CD4-positive, alpha-beta memory T cell (primary cell): ENCODE results near the gene PALM3. TPM values are rescaled to one million over a fixed set of nuclear protein-coding genes. Genes with fewer than 3 reads are reported as not detected.

Experiments
- CTCF ChIA-PET: fragments of 350-600 bp; sonication (Branson Sonifier 250); formaldehyde crosslinking; loops from one replicate; lab custom pipeline; 2021; ENCODE audit warnings: inconsistent platforms; ENCODE audit not compliant: partially characterized antibody; lab: Charles Lee
- POLR2A ChIA-PET: fragments of 350-600 bp; sonication (Branson Sonifier 250); formaldehyde crosslinking; loops from one replicate; lab custom pipeline; 2021; ENCODE audit not compliant: partially characterized antibody; lab: Charles Lee
- DNase-seq, 5 donors: peaks; one replicate each; pipeline versions ENCODE4 v3.0.0 to v3.0.0-alpha.2; 2020 to 2022; ENCODE audit warnings: mixed read lengths in 1 of 5
- H3K27ac ChIP-seq: one replicate; pipeline ENCODE4 v1.7.0; 2013; ENCODE audit warnings: low read depth, low read length
- H3K27me3 ChIP-seq: 2 replicates; pipeline ENCODE4 v1.7.0; 2013; ENCODE audit warnings: mild to moderate bottlenecking, low read length, moderate library complexity; ENCODE audit not compliant: insufficient read depth
- H3K36me3 ChIP-seq: 2 replicates; pipeline ENCODE4 v1.7.0; 2013; ENCODE audit warnings: mild to moderate bottlenecking, low read length, moderate library complexity; ENCODE audit not compliant: insufficient read depth
- H3K4me1 ChIP-seq: 2 replicates; pipeline ENCODE4 v1.7.0; 2013; ENCODE audit warnings: mild to moderate bottlenecking, low read length, moderate library complexity; ENCODE audit not compliant: insufficient read depth
- H3K4me3 ChIP-seq, 2 donors: one replicate each; pipeline ENCODE4 v1.7.0; 2013; ENCODE audit warnings: low read length in 2 of 2, mild to moderate bottlenecking in 1 of 2
- H3K9me3 ChIP-seq, 2 donors: one replicate each; pipeline ENCODE4 v1.7.0; 2013; ENCODE audit warnings: low read length in 2 of 2, control low read depth in 1 of 2; ENCODE audit not compliant: control insufficient read depth in 1 of 2
- H3K27ac Mint-ChIP-seq, 7 donors: one replicate each; pipeline ENCODE4 v1.8.0; 2020 to 2021; ENCODE audit warnings: mixed read lengths in 7 of 7, mild to moderate bottlenecking in 6 of 7, inconsistent platforms in 3 of 7, moderate library complexity in 3 of 7
- H3K27me3 Mint-ChIP-seq, 2 donors: one replicate each; pipeline ENCODE4 v1.8.0; 2020 to 2021; ENCODE audit warnings: mixed read lengths in 2 of 2
- H3K36me3 Mint-ChIP-seq, 2 donors: one replicate each; pipeline ENCODE4 v1.8.0; 2020 to 2021; ENCODE audit warnings: mixed read lengths in 2 of 2, inconsistent platforms in 1 of 2, mild to moderate bottlenecking in 1 of 2
- H3K4me1 Mint-ChIP-seq, 4 donors: one replicate each; pipeline ENCODE4 v1.8.0; 2020 to 2021; ENCODE audit warnings: mixed read lengths in 4 of 4, mild to moderate bottlenecking in 1 of 4
- H3K4me3 Mint-ChIP-seq, 8 donors: one replicate each; pipeline ENCODE4 v1.8.0; 2020 to 2021; ENCODE audit warnings: mixed read lengths in 8 of 8, mild to moderate bottlenecking in 7 of 8, moderate library complexity in 6 of 8, inconsistent platforms in 3 of 8
- H3K9me3 Mint-ChIP-seq, 8 donors: one replicate each; pipeline ENCODE4 v1.8.0; 2020 to 2021; ENCODE audit warnings: mixed read lengths in 8 of 8, mild to moderate bottlenecking in 5 of 8, inconsistent platforms in 3 of 8, moderate library complexity in 1 of 8
- intact Hi-C: fragments of 100-400 bp; cut with micrococcal nuclease; formaldehyde crosslinking; loops from one replicate; pipeline ENCODE4 v1.15.1; 2023
- polyA plus RNA-seq, 2 donors: library from polyadenylated mRNA; unstranded; fragments of 300-500 nt; fragmentation: Illumina TruSeq; gene quantifications; one replicate each; pipeline ENCODE4 v1.2.3, GENCODE V29; 2021
- total RNA-seq, 2 experiments: library from RNA; stranded (reverse); gene quantifications; one replicate each; pipeline ENCODE4 v1.2.3, GENCODE V29; 2021

Gene PALM3
- total and polyA plus RNA-seq, 4 experiments from 2014 or later, result not detected

DNA sequence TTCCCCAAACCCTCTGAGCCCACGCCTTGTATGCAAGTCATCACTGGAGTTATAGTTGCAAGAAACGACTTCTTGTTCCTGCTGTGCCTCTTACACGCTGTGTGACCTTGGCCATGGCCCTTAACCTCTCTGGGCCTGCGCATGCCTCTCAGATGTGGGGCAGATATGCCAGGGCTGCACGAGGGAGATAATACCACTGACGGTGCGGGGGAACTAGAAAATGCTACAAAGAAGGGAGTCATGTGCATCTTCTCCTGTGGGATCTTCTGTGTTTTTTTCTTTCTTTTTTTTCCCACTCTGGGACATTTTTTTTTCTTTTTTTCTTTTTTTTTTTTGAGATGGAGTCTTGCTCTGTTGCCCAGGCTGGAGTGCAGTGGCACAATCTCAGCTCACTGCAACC, 33.0 kb upstream of the PALM3 start:
- Mint-ChIP-seq H3K4me3 (peak overlapping the region in 1 of 8 donors; percentile 57), H3K27ac (peak overlapping the region in 3 of 7 donors; percentile 51 to 84 (median 65)), H3K36me3 (peaks cover 8 to 27% of the 10 kb centered on the region in 2 donors)

DNA sequence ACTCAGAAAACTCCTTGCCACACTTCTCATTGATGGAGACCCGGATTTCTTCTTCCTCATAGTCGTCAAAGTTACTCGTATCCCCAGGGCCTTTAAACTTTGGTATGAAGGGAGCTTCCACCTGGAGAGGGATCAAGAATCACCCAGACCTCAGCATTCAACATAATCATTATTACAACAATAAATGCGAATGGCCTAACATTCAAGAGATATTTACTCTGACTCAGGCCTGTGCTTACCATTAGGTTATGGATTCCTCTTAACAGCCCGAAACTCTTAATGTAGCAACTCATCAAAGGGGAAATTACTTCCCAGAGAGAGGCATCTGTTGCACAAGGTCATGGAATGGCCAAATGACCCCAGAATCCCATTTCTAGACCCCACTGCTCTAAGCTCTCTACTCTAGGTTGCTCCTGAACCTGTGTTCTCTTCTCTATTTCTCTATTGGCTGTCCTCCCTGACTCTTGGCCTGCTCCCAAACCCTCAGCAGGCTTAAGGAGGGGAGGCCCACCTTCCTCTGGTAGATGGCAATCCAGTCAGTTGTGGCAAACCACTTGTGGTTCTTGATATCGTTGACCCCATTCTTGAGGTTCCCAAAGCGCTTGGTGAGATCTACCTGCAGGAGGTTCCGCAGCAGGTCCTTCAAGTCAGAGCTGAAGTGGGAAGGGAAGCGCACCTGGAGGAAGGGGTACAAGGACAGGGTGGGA, 31.4 kb upstream of the PALM3 start:
- no peaks in the 10 kb centered on the region for H3K27me3 ChIP-seq
- Mint-ChIP-seq H3K36me3 (peaks cover 12 to 31% of the 10 kb centered on the region in 2 donors), H3K9me3 (peaks cover 0 to 17% (median 0%) of the 10 kb centered on the region in 8 donors), H3K4me3 (peak overlapping the region; percentile 34 to 81 (median 65)), H3K27ac (peak overlapping the region in 6 of 7 donors; percentile 2 to 84 (median 68)), H3K27me3 (peaks cover 0 to 2% of the 10 kb centered on the region in 2 donors), H3K4me1 (peaks cover 10 to 28% (median 19%) of the 10 kb centered on the region in 4 donors)
- CTCF ChIA-PET, result interaction anchor here (0.6 to 1.8 kb wide), 3 partner anchors 21 to 43 kb away, joined by 3 to 6 read pairs (median 4); partner anchors contain the start of gene ASF1B
- peaks cover 12% of the 10 kb centered on the region for H3K36me3 ChIP-seq
- DNase-seq, result no peak
- POLR2A ChIA-PET, result interaction anchor here (0.9 to 4.1 kb wide), 7 partner anchors 10 to 319 kb away, joined by 3 to 25 read pairs (median 4); partner anchors contain the start of genes ASF1B and PRKACA
- intact Hi-C loops, result loop anchor here (5.0 kb wide), 1 partner anchor 114 kb away; the partner anchor contains the start of gene ADGRL1
- H3K4me1 ChIP-seq, result peaks cover 14% of the 10 kb centered on the region
- H3K9me3 ChIP-seq, result peaks cover 0 to 5% of the 10 kb centered on the region in 2 donors
- H3K4me3 ChIP-seq, result no peak overlapping the region
- H3K27ac ChIP-seq, result no peak overlapping the region

More for the DNA sequence above, 33.0 kb upstream of the PALM3 start:
- Mint-ChIP-seq H3K27me3 (peaks cover 0 to 2% of the 10 kb centered on the region in 2 donors), H3K4me1 (peaks cover 5 to 21% (median 12%) of the 10 kb centered on the region in 4 donors), H3K9me3 (peaks cover 0 to 17% (median 0%) of the 10 kb centered on the region in 8 donors)
- ChIA-PET POLR2A (interaction anchor here (0.6 to 4.1 kb wide), 3 partner anchors 13 to 42 kb away, joined by 3 to 25 read pairs (median 4); partner anchors contain the start of gene ASF1B), CTCF (interaction anchor here (1.7 kb wide), 1 partner anchor 21 kb away, joined by 5 read pairs; no protein-coding TSS in a partner anchor)
- Histone ChIP-seq H3K9me3 (peaks cover 0 to 5% of the 10 kb centered on the region in 2 donors), H3K27me3 (no peaks in the 10 kb centered on the region), H3K36me3 (peaks cover 12% of the 10 kb centered on the region), H3K27ac (no peak overlapping the region), H3K4me3 (no peak overlapping the region), H3K4me1 (peaks cover 8% of the 10 kb centered on the region)
- intact Hi-C loops, result loop anchor here (5.0 kb wide), 1 partner anchor 112 kb away; the partner anchor contains the start of gene ADGRL1
- DNase-seq, result no peak

DNA sequence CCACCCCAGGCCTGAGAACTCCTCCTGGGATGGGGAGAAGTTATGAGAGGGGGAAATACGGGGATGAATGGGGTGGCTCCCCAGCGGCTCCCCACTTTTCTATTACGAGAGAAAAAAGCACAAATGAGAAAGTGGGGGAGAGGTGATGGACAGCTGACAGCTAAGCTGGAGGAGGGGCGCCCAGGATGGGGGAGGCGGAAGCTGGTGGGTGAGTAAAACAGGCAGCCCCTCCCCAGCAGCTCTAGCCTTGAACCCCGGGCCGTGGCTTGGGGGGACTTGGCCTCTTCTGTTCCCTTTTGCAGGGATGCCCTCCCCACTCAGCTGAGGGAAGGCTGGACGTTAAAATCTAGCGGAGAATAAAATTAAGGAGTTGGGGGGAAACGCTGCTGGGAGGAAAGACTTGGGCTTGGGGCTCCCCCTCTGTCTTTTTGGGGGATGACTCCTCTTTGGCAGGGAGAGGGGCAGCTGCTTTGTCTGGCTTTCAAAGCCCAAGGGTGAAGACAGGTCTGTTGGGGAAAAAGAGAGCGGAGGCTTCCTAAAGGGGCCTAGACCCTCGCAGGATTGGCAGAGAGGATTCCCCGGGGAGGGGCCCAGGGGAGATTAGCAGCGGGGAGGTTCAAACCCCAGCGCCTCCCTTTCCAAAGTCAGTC, 30.1 kb upstream of the PALM3 start:
- intact Hi-C loops, result loop anchor here (1.0 to 5.0 kb wide), 5 partner anchors 19 to 212 kb away; partner anchors contain the start of genes ADGRL1, DCAF15 and MISP3
- peaks cover 0 to 17% (median 0%) of the 10 kb centered on the region in 8 donors for H3K9me3 Mint-ChIP-seq
- H3K4me1 Mint-ChIP-seq, result peaks cover 10 to 28% (median 21%) of the 10 kb centered on the region in 4 donors
- peak overlapping the region; percentile 95 to 100 (median 99) for H3K27ac Mint-ChIP-seq
- peak overlapping the region; percentile 99 to 100 (median 100) for H3K4me3 Mint-ChIP-seq
- Histone ChIP-seq H3K27me3 (no peaks in the 10 kb centered on the region), H3K36me3 (peaks cover 6% of the 10 kb centered on the region), H3K9me3 (peaks cover 0 to 5% of the 10 kb centered on the region in 2 donors), H3K27ac (peak overlapping the region; percentile 72), H3K4me3 (peak overlapping the region; percentile 86 to 88), H3K4me1 (peaks cover 14% of the 10 kb centered on the region)
- CTCF ChIA-PET, result interaction anchor here (1.5 kb wide), 2 partner anchors 10 to 18 kb away, joined by 4 to 5 read pairs; no protein-coding TSS in a partner anchor
- no peak for DNase-seq
- POLR2A ChIA-PET, result interaction anchor here (0.9 to 4.1 kb wide), 11 partner anchors 9 to 211 kb away, joined by 3 to 25 read pairs (median 3); partner anchors contain the start of genes ASF1B, IL27RA, PRKACA and RFX1
- H3K27me3 Mint-ChIP-seq, result peaks cover 0 to 2% of the 10 kb centered on the region in 2 donors
- peaks cover 7 to 24% of the 10 kb centered on the region in 2 donors for H3K36me3 Mint-ChIP-seq

DNA sequence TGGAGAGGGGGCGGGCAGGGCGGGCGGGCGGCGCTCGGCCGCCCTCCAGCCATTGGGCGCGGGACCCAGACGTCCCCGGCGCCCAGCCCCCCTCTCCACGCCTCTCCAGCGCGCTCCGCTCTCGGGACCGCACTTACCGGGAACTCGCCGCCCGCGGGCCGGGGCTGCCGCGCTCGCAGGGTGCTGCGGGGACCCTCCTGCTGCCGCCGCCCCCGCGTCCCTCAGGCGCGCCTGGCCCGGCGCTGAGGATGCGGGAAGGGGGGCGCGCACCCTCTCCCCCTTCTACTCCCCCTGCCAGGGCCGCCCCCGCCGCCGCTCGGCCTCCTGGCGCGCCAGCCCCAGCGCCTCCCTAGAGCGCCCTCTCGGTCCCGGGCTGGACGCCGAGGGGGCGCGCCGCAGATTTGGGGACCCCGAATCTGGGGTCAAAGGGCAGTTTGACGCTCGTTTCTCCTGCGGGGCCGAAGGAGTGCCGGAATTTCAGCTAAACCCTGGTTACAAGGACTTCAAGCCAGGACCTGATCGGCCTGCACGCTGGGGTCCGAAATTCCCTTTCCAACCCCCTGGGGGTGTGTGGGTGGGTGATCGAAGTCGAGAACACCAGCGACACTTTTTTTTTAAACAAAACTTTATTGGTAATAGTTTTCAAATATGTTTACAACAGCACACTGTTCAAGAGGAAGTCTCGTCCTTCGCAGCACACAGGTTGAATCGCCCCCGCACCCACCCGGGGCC, 29.4 kb upstream of the PALM3 start:
- peak; percentile 79 to 84 (median 80) for DNase-seq
- ChIA-PET CTCF (interaction anchor here (1.5 kb wide), 2 partner anchors 10 to 18 kb away, joined by 4 to 5 read pairs; no protein-coding TSS in a partner anchor), POLR2A (interaction anchor here (0.9 to 4.1 kb wide), 11 partner anchors 9 to 211 kb away, joined by 3 to 25 read pairs (median 3); partner anchors contain the start of genes ASF1B, IL27RA, PRKACA and RFX1)
- H3K27me3 ChIP-seq, result no peaks in the 10 kb centered on the region
- H3K27ac ChIP-seq, result peak overlapping the region; percentile 72
- H3K9me3 Mint-ChIP-seq, result peaks cover 0 to 17% (median 0%) of the 10 kb centered on the region in 8 donors
- peak overlapping the region; percentile 95 to 100 (median 99) for H3K27ac Mint-ChIP-seq
- H3K36me3 ChIP-seq, result no peaks in the 10 kb centered on the region
- H3K27me3 Mint-ChIP-seq, result peaks cover 0 to 2% of the 10 kb centered on the region in 2 donors
- H3K4me1 Mint-ChIP-seq, result peaks cover 10 to 28% (median 21%) of the 10 kb centered on the region in 4 donors
- peak overlapping the region; percentile 99 to 100 (median 100) for H3K4me3 Mint-ChIP-seq
- intact Hi-C loops, result loop anchor here (1.0 to 5.0 kb wide), 5 partner anchors 18 to 211 kb away; partner anchors contain the start of genes ADGRL1, DCAF15 and MISP3
- peaks cover 14% of the 10 kb centered on the region for H3K4me1 ChIP-seq
- H3K9me3 ChIP-seq, result peaks cover 0 to 5% of the 10 kb centered on the region in 2 donors
- H3K4me3 ChIP-seq, result peak overlapping the region; percentile 86 to 88
- peaks cover 4 to 19% of the 10 kb centered on the region in 2 donors for H3K36me3 Mint-ChIP-seq

GRCh38 chr19:14090509-14091080, 28.7 kb upstream of the PALM3 start, which contains the start of gene SAMD1:
SAMD1 (minus strand) TSS chr19:14090751.
- POLR2A ChIA-PET, result interaction anchor here (1.3 to 4.1 kb wide), 9 partner anchors 9 to 208 kb away, joined by 3 to 25 read pairs (median 7); partner anchors contain the start of genes ASF1B, IL27RA and PRKACA
- no peaks in the 10 kb centered on the region for H3K27me3 ChIP-seq
- Mint-ChIP-seq H3K9me3 (peaks cover 0 to 17% (median 0%) of the 10 kb centered on the region in 8 donors), H3K36me3 (peaks cover 4 to 19% of the 10 kb centered on the region in 2 donors), H3K4me3 (peak within 1 kb of the TSS; percentile 99 to 100 (median 100)), H3K4me1 (peaks cover 10 to 28% (median 21%) of the 10 kb centered on the region in 4 donors), H3K27ac (peak within 1 kb of the TSS; percentile 95 to 100 (median 99)), H3K27me3 (peaks cover 0 to 2% of the 10 kb centered on the region in 2 donors)
- peak within 1 kb of the TSS; percentile 72 for H3K27ac ChIP-seq
- peaks cover 0 to 5% of the 10 kb centered on the region in 2 donors for H3K9me3 ChIP-seq
- H3K36me3 ChIP-seq, result no peaks in the 10 kb centered on the region
- H3K4me3 ChIP-seq, result peak within 1 kb of the TSS; percentile 86 to 88
- intact Hi-C loops, result loop anchor here (1.0 to 5.0 kb wide), 7 partner anchors 9 to 210 kb away; partner anchors contain the start of genes ADGRL1, DCAF15, MISP3 and PRKACA
- CTCF ChIA-PET, result interaction anchor here (1.5 kb wide), 1 partner anchor 9 kb away, joined by 4 read pairs; no protein-coding TSS in a partner anchor
- H3K4me1 ChIP-seq, result peaks cover 14% of the 10 kb centered on the region
- DNase-seq, result peak; percentile 79 to 88 (median 83)
